KOPT-K1 (cell line): Measurements from ENCODE around the gene PRKAG1.

ENCODE experiments used
- H3K27ac ChIP-seq: fragments of 200-600 bp; sonication (generic); 2 replicates; pipeline ENCODE4 v1.5.1; 2016; ENCODE audit warnings: antibody characterized with exemption, mild to moderate bottlenecking, low read depth, low read length; ENCODE audit not compliant: poor library complexity, severe bottlenecking
- H3K36me3 ChIP-seq: fragments of 200-600 bp; sonication (generic); 2 replicates; pipeline ENCODE4 v1.5.1; 2017; ENCODE audit warnings: antibody characterized with exemption, mild to moderate bottlenecking, low read length, moderate library complexity; ENCODE audit not compliant: insufficient read depth
- H3K9me3 ChIP-seq: fragments of 200-600 bp; sonication (generic); 2 replicates; pipeline ENCODE4 v1.5.1; 2017; ENCODE audit warnings: antibody characterized with exemption, low read length, mild to moderate bottlenecking; ENCODE audit not compliant: insufficient read depth, poor library complexity, severe bottlenecking

The PRKAG1 gene

DNA sequence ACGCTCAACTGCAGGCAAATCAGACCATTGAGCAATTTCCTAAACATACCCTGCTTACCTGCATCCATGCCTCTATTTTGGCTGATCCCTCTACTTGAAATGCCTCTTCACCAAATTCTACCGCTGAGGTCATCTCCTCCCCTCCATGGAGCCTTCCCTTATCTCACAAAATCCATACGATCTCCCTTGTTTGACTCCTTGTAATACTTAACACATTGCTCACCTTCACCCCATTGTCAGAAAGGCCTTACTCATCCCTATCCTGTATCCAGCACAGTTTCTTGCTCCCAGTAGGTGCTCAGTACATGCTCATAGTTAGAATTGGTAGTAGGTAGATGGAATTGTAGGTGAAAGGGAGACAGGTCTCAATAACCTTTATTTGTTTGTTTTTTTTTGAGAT is 24.8 kb downstream of the PRKAG1 start:
- H3K9me3 ChIP-seq: no peaks in the 10 kb centered on the region
- H3K36me3 ChIP-seq: no peaks in the 10 kb centered on the region
- no peak overlapping the region for H3K27ac ChIP-seq

DNA sequence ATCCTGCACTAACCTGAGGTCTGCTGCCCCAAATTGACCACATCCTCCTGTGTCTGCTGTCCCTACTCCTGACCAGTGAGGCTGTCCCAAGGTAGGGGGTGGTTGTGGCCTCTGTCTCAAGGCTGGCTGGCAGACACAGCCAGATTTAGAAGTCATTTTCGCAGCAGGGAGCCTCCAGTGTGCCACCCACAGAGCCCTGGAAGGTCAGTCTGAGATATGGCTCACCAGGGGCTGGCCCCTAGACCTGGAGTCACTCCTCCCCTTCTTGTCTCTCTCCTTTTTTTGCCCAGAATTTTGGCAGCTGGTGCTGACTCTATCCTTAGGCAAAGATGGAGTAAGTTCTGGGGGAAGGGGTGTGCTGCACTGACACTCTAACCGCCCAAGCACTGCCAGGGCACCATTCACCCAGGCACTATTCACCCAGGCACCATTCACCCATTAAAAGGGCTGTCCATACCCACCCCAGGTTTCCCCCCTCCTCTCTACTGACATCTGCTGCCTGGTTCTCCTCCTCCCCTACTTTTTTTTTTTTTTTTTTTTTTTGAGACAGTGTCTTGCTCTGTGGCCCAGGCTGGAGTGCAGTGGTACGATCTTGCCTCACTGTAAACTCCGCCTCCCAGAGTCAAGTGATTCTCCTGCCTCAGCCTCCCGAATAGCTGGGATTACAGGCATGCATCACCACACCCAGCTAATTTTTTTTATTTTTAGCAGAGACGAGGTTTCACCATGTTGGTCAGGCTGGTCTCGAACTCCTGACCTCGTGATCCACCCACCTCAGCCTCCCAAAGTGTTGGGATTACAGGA is 27.1 kb downstream of the PRKAG1 start:
- Histone ChIP-seq H3K36me3 (no peaks in the 10 kb centered on the region), H3K27ac (no peak overlapping the region), H3K9me3 (no peaks in the 10 kb centered on the region)

DNA sequence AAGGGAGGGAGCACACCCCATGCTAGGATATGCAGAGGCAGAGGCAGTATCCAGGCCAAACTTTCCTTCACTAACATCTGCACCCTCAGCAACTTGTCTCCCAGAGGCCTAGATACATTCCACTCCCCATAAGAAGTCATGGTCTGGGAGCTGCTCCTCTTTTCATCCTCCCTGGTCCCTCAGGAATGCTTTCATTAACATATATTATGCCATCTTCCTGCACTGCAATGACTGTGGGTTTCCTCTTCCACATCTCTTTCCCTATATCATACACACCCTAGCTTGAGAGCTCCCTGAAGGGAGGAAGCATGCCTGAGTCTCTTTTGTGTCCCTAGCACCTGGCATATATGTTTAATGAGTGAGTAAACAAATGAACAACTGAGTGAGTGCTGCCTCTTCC is 28.0 kb downstream of the PRKAG1 start:
- H3K9me3 ChIP-seq: no peaks in the 10 kb centered on the region
- no peaks in the 10 kb centered on the region for H3K36me3 ChIP-seq
- no peak overlapping the region for H3K27ac ChIP-seq

- Histone ChIP-seq H3K9me3 (no peaks in the 10 kb centered on the region), H3K27ac (no peak overlapping the region), H3K36me3 (no peaks in the 10 kb centered on the region)
These were observed 30.4 kb downstream of the PRKAG1 start for GRCh38 chr12:48988030-48988649.

GRCh38 chr12:48986720-48987291 is 31.8 kb downstream of the PRKAG1 start:
- H3K27ac ChIP-seq: no peak overlapping the region
- no peaks in the 10 kb centered on the region for H3K9me3 ChIP-seq
- H3K36me3 ChIP-seq: no peaks in the 10 kb centered on the region

DNA sequence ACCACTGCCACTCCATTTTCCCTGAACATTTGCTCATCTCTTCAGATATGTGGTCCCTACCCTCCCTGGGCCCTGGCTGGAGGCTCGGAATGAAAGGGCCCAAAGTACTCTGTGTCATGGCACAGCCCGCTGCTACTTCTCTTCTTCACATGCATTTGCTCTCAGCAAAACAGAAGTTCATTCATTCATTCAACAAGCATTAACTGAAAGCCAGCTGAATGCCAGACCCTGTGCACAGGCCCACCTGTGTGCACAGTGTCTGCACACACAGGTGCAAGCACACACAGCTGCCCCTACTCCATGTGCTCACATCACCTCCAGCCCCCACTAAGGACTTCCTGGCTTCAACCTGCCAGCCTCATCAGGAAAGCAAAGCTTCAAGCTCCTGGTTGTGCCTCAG is 32.7 kb downstream of the PRKAG1 start:
- Histone ChIP-seq H3K27ac (no peak overlapping the region), H3K9me3 (no peaks in the 10 kb centered on the region), H3K36me3 (no peaks in the 10 kb centered on the region)

- no peaks in the 10 kb centered on the region for H3K9me3 ChIP-seq
- no peaks in the 10 kb centered on the region for H3K36me3 ChIP-seq
- no peak overlapping the region for H3K27ac ChIP-seq
These were observed 33.1 kb downstream of the PRKAG1 start for GRCh38 chr12:48985475-48985897.

DNA sequence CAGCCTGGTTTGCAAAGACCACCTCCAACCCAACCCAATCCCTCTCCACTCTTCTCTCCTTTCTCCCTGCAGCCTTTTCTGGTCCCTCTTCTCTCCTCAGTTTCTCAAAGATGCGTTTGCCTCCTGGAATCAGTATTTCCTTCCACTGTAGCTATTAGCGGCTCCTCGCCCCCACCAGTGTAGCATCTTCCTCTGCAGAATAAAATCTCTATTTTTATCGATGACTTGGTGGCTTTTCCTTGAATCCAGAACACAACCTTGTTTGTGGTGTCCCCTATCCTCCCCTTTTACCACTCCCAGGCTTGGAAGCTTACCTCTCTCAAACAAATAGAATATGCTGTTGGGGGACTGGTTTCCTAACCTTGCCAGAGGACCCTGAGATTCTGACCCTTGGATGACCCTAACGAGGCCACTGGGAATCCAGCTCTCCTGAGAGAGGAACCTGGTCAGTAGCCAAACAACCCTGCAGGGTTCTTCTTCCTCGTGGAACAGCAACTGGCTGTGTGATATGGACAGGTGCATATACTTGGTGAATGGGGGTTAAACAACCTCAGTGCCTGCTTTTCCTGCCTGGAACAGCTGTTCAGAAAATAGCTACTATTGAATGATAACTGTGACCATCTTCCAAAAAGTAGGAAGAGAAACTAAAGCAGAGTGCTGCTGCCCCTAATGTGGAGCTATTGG is 36.0 kb downstream of the PRKAG1 start:
- Histone ChIP-seq H3K36me3 (no peaks in the 10 kb centered on the region), H3K9me3 (no peaks in the 10 kb centered on the region)

GRCh38 chr12:48981757-48982157 is 36.8 kb downstream of the PRKAG1 start:
- H3K36me3 ChIP-seq: no peaks in the 10 kb centered on the region
- no peak overlapping the region for H3K27ac ChIP-seq
- no peaks in the 10 kb centered on the region for H3K9me3 ChIP-seq

More for the DNA sequence above, 36.0 kb downstream of the PRKAG1 start:
- no peak overlapping the region for H3K27ac ChIP-seq

GRCh38 chr12:48980953-48981756 is 37.4 kb downstream of the PRKAG1 start:
- no peaks in the 10 kb centered on the region for H3K36me3 ChIP-seq
- H3K9me3 ChIP-seq: no peaks in the 10 kb centered on the region
- H3K27ac ChIP-seq: no peak overlapping the region

DNA sequence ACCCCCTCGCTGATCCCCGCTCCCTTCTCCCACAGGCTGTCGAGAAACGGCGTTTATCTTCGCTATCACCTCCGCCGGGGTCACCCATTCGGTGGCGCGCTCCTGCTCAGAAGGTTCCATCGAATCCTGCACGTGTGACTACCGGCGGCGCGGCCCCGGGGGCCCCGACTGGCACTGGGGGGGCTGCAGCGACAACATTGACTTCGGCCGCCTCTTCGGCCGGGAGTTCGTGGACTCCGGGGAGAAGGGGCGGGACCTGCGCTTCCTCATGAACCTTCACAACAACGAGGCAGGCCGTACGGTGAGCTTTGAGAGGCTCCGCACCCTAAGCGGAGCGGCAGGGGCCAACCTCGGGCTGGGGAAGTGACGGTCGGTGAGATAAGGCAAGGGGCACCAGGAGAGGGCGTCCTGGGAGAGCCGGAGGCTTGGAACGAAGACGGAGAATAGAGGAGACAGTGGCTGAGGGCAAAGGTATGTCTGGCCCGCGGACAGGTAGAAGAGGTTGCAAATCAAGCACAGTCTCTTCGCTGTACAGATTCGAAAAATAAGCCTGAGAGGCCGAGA is 38.1 kb downstream of the PRKAG1 start:
- Histone ChIP-seq H3K36me3 (no peaks in the 10 kb centered on the region), H3K9me3 (no peaks in the 10 kb centered on the region), H3K27ac (no peak overlapping the region)

- no peaks in the 10 kb centered on the region for H3K36me3 ChIP-seq
- H3K9me3 ChIP-seq: no peaks in the 10 kb centered on the region
- H3K27ac ChIP-seq: no peak overlapping the region
These were observed 38.8 kb downstream of the PRKAG1 start for GRCh38 chr12:48979602-48980388.

- Histone ChIP-seq H3K27ac (no peak overlapping the region), H3K36me3 (no peaks in the 10 kb centered on the region), H3K9me3 (no peaks in the 10 kb centered on the region)
These were observed 39.6 kb downstream of the PRKAG1 start for GRCh38 chr12:48978741-48979601.
